Keratinocyte (primary cell): Measurements from ENCODE around the gene F8. TPM values are rescaled to one million over a fixed set of nuclear protein-coding genes. Genes with fewer than 3 reads are reported as not detected.

Experiments used
- DNase-seq: peaks from one replicate; pipeline ENCODE4 v3.0.0-alpha.2; 2011; ENCODE audit warnings: low read depth, missing footprints, low spot score
- FAIRE-seq: peaks from 2 replicates; lab custom pipeline; 2011; peaks lifted over from hg19 to GRCh38; lab: Jason Lieb, UNC
- H2AFZ ChIP-seq: 2 replicates; pipeline ENCODE4 v1.6.0; 2012; ENCODE audit warnings: low read length, control low read depth, inconsistent platforms; ENCODE audit not compliant: control insufficient read depth
- H3K27ac ChIP-seq: 2 replicates; pipeline ENCODE4 v1.5.1; 2011; ENCODE audit warnings: low read length; ENCODE audit not compliant: control insufficient read depth, insufficient read depth
- H3K27me3 ChIP-seq: 3 replicates; pipeline ENCODE4 v1.6.0; 2011; ENCODE audit warnings: low read length; ENCODE audit not compliant: control insufficient read depth, insufficient read depth; ENCODE audit errors: extremely low read depth
- H3K36me3 ChIP-seq, 2 experiments: 2 replicates in 1 of 2; 3 replicates in 1 of 2; pipeline ENCODE4 v1.5.1; 2011; ENCODE audit warnings: low read length in 2 of 2, mild to moderate bottlenecking in 1 of 2; ENCODE audit not compliant: control insufficient read depth in 2 of 2, insufficient read depth in 2 of 2; ENCODE audit errors: extremely low read depth in 1 of 2
- H3K4me1 ChIP-seq: 3 replicates; pipeline ENCODE4 v1.5.1; 2011; ENCODE audit warnings: low read length; ENCODE audit not compliant: control insufficient read depth, insufficient read depth; ENCODE audit errors: extremely low read depth
- H3K4me2 ChIP-seq: 3 replicates; pipeline ENCODE4 v1.6.0; 2011; ENCODE audit warnings: low read depth, low read length; ENCODE audit not compliant: control insufficient read depth, insufficient read depth; ENCODE audit errors: extremely low read depth
- H3K4me3 ChIP-seq, 3 experiments: fragments of 200-600 bp in 1 of 3; sonication (generic) in 1 of 3; 2 replicates in 2 of 3; 3 replicates in 1 of 3; pipeline ENCODE4 v1.5.1; 2011 to 2016; ENCODE audit warnings: low read length in 3 of 3, mild to moderate bottlenecking in 3 of 3, control low read depth in 2 of 3, inconsistent platforms in 1 of 3, low read depth in 1 of 3, mixed read lengths in 1 of 3, mixed run types in 1 of 3, moderate library complexity in 1 of 3; ENCODE audit not compliant: control insufficient read depth in 2 of 3, insufficient read depth in 2 of 3; ENCODE audit errors: extremely low read depth in 1 of 3
- H3K79me2 ChIP-seq: 2 replicates; pipeline ENCODE4 v1.6.0; 2012; ENCODE audit warnings: low read length; ENCODE audit not compliant: control insufficient read depth, insufficient read depth
- H3K9ac ChIP-seq: 3 replicates; pipeline ENCODE4 v1.6.0; 2011; ENCODE audit warnings: low read length; ENCODE audit not compliant: control insufficient read depth, insufficient read depth; ENCODE audit errors: extremely low read depth
- H3K9me1 ChIP-seq: 3 replicates; pipeline ENCODE4 v1.6.0; 2011; ENCODE audit warnings: low read length; ENCODE audit not compliant: control insufficient read depth, insufficient read depth; ENCODE audit errors: extremely low read depth
- H3K9me3 ChIP-seq: 2 replicates; pipeline ENCODE4 v1.5.1; 2012; ENCODE audit warnings: low read depth, low read length; ENCODE audit not compliant: control insufficient read depth
- H4K20me1 ChIP-seq: 3 replicates; pipeline ENCODE4 v1.6.0; 2011; ENCODE audit warnings: low read length; ENCODE audit not compliant: control insufficient read depth, insufficient read depth; ENCODE audit errors: extremely low read depth
- CTCF ChIP-seq, 3 experiments: IDR thresholded peaks in 1 of 3; conservative IDR thresholded peaks in 1 of 3; optimal IDR thresholded peaks in 1 of 3; 2 replicates in 2 of 3; 3 replicates in 1 of 3; pipeline versions ENCODE3 to v1.5.1; 2011; ENCODE audit warnings: low read length in 3 of 3, mild to moderate bottlenecking in 3 of 3, moderate library complexity in 2 of 3, control low read depth in 1 of 3, inconsistent platforms in 1 of 3; ENCODE audit not compliant: insufficient read depth in 2 of 3; ENCODE audit errors: extremely low read depth in 1 of 3
- EZH2 ChIP-seq: IDR thresholded peaks from one replicate; pipeline ENCODE4 v1.6.1; 2012; ENCODE audit warnings: inconsistent platforms, mild to moderate bottlenecking, low read length, moderate library complexity
- dilution Hi-C: fragments of 300-500 bp; cut with MboI; formaldehyde crosslinking; loops from one replicate; pipeline ENCODE4 v1.7.0; 2020; ENCODE audit warnings: low sequenced_read_pairs; ENCODE audit not compliant: extremely low pct_ligation_motif_present
- polyA plus RNA-seq, 5 experiments: library from polyadenylated mRNA; depleted of rRNA in 3 of 5; stranded (reverse) in 3 of 5; stranded (forward) in 1 of 5; unstranded in 1 of 5; fragments of >200 nt; gene quantifications; 1 replicate in 1 of 5; 2 replicates in 3 of 5; 3 replicates in 1 of 5; pipeline versions ENCODE4 v1.2.1 to v1.2.3, GENCODE V29; 2011 to 2012; ENCODE audit warnings: missing spikeins in 2 of 5, low read depth in 1 of 5, low replicate concordance in 1 of 5

F8 gene
- polyA plus RNA-seq, 1 donor (not counting 4 experiments of a cell fraction or from before 2014, with no cell fraction given) = 1.3 TPM

- Histone ChIP-seq H3K27me3 (no peaks in the 10 kb centered on the region), H3K4me1 (no peaks in the 10 kb centered on the region), H3K4me3 (no peak overlapping the region), H3K9me3 (no peaks in the 10 kb centered on the region), H3K4me2 (no peak overlapping the region), H4K20me1 (no peaks in the 10 kb centered on the region), H2AFZ (no peak overlapping the region), H3K9ac (no peak overlapping the region), H3K36me3 (no peaks in the 10 kb centered on the region), H3K27ac (no peak overlapping the region), H3K9me1 (no peaks in the 10 kb centered on the region), H3K79me2 (no peaks in the 10 kb centered on the region)
- dilution Hi-C loops = no loop called here
- no peak for DNase-seq
- TF ChIP-seq EZH2 (no peak), CTCF (optimal IDR thresholded peaks at IDR 0.05 in 1 of 3, IDR thresholded peaks at IDR 0.05 in 1 of 3, conservative IDR thresholded peaks at IDR 0.05 in 1 of 3; ENCODE audit: extremely low read depth in 1 of 3, insufficient read depth in 2 of 3, low read length in 3 of 3) (no peak)
- no peak for FAIRE-seq
These were observed 21.7 kb downstream of the F8 start for GRCh38 chrX:155000841-155001240.

GRCh38 chrX:154998204-154998880, 24.2 kb downstream of the F8 start:
- dilution Hi-C loops = no loop called here
- Histone ChIP-seq H3K36me3 (no peaks in the 10 kb centered on the region), H3K9ac (no peak overlapping the region), H3K9me1 (no peaks in the 10 kb centered on the region), H3K9me3 (no peaks in the 10 kb centered on the region), H2AFZ (no peak overlapping the region), H3K4me1 (no peaks in the 10 kb centered on the region), H3K27me3 (no peaks in the 10 kb centered on the region), H3K4me3 (no peak overlapping the region), H3K79me2 (no peaks in the 10 kb centered on the region), H3K4me2 (no peak overlapping the region), H4K20me1 (no peaks in the 10 kb centered on the region), H3K27ac (no peak overlapping the region)
- FAIRE-seq = no peak
- TF ChIP-seq CTCF (optimal IDR thresholded peaks at IDR 0.05 in 1 of 3, IDR thresholded peaks at IDR 0.05 in 1 of 3, conservative IDR thresholded peaks at IDR 0.05 in 1 of 3; ENCODE audit: extremely low read depth in 1 of 3, insufficient read depth in 2 of 3, low read length in 3 of 3) = no peak
- no peak for DNase-seq
